HL-60/S4 treated with phorbol 12-myristate 13-acetate at 8.2 ng/mL for 4 days and 3 days (cell line): ENCODE results near the gene ASGR2.
"Not testable (repeated sequence)": the region's sequence is repeated elsewhere in the genome, so short reads cannot be mapped to it uniquely, and the experiment has no call there.

Source experiments
- in situ Hi-C: fragments of 300-500 bp; cut with MboI; formaldehyde crosslinking; loops from 2 replicates; pipeline ENCODE4 v1.15.0; 2022; ENCODE audit warnings: low sequenced_read_pairs

ASGR2 gene

DNA sequence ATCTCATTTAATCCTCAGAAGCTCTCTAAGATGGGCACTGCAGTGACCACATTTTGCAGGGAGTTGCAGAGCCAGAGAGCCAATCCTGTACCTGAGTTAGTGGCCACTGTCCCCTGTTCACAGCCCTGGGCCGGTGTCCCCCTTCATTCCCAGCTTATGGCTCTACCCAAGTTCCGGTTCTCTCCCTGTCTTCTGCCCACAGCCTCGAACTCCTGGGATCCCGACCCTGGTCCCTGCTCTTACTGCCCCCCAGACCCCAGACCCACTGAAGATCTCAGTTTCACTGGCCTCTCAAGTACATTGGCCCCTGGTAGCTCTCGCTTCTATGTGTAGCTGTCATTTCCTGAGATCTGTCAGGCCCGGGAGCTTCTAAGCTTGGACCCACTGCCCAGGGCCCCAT, 12.2 kb downstream of the ASGR2 start:
- in situ Hi-C loops = no loop called here

GRCh38 chr17:7101531-7101930, 13.1 kb downstream of the ASGR2 start:
- in situ Hi-C loops = no loop called here

DNA sequence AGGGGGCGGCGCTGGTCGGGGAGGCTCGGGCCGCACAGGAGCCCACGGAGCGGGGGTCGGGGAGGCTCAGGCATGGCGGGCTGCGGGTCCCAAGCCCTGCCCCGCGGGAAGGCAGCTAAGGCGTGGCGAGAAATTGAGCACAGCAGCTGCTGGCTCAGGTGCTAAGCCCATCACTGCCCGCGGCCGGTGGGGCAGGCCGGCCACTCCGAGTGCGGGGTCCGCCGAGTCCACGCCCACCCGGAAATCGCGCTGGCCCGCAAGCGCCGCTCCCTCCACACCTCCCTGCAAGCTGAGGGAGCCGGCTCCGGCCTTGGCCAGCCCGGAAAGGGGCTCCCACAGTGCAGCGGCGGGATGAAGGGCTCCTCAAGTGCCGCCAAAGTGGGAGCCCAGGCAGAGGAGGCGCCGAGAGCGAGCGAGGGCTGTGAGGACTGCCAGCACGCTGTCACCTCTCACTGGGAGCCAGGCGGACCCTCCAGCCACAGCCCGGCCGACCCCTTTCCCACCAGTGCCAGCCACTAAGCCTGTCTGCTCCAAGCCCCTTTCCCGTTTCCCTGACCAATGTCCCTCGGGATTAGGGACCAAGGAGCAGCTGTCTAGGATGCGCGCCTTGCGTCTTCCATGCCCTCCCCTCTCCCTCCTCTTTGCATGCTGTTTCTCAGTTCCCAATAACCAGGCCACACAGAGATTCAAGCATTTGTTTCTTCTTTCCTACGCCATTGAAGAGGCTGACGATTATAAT, 13.8 kb downstream of the ASGR2 start:
- in situ Hi-C loops = not testable (repeated sequence)

DNA sequence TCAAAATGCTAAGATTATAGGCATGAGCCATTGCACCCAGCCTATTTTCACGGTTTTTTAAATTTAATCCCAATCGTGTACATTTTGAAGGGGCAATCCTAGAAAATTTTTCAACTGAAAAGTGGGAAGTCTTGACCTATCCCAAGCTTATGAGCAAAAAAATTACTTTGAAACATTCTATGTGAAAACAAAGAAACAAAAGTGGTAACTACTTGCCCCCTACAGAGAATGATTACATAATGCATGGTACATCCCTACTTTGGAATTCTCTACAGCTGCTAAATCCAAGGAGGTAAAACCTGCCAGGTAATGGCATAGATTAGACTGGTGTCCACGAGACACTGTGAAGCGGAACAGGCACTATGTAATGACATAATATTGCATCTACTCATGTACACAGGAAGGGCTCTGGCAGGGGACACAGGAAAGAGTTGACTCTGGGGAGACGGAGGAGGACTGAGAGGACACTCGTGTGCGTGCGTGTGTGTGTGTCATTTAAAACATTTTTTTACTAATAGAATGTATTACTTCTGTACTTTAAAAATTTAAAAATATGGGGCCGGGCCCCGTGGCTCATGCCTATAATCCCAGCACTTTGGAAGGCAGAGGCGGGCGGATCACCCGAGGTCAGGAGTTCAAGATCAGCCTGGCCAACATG, 15.7 kb downstream of the ASGR2 start:
- in situ Hi-C loops = no loop called here

DNA sequence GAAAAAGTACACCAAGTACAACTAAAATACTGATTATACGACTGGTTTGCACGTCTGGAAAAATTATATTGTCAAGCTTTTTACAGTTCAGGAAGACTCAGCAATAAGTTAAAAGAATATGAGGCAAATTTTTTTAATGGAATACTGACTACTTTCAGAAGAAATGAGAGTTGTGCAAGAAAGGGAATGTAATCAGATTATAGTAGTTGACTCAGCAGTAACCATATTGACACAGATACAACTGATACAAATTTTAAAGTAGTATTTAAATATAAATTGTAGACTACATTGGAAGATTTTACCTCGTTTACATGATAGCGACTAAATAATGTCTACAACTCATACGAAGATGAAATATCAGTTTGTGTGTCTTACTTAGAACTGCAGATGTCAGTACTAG, 16.7 kb downstream of the ASGR2 start:
- in situ Hi-C loops = no loop called here

- in situ Hi-C loops = no loop called here
Measured at GRCh38 chr17:7095625-7096024, 19.0 kb downstream of the ASGR2 start.

DNA sequence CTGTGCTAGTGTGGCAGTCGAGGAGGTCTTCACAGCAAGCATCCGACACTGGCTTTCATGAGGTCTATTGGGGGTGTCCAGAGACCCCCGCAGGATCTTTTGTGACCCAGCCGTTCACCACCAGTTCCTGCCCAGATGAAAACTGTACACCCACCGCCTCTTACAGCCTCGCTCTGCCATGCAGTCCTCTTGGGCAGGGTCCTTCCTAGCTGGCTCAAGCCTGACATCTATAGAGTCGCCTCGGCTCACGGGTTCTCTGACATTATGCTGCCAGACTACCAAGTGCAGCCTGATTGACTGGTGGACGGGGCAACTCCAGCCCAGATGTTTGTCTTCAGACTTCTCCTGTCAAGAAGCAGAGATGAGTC, 20.0 kb downstream of the ASGR2 start:
- in situ Hi-C loops = no loop called here

- in situ Hi-C loops = not testable (repeated sequence)
Measured at GRCh38 chr17:7091311-7092005, 23.2 kb downstream of the ASGR2 start.

DNA sequence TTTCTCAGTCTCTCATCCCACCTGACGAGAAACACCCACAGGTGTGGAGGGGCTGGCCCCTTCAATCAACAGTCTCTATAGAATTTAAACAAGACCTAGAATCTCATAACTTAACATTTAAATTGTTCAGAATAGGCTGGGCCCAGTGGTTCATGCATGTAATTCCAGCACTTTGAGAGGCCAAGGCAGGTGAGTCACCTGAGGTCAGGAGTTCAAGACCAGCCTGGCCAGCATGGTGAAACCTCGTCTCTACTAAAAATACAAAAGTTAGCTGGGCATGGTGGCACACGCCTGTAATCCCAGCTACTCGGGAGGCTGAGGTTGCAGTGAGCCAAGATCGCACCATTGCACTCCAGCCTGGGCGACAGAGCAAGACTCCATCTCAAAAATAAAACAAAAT, 25.1 kb downstream of the ASGR2 start:
- in situ Hi-C loops = not testable (repeated sequence)

DNA sequence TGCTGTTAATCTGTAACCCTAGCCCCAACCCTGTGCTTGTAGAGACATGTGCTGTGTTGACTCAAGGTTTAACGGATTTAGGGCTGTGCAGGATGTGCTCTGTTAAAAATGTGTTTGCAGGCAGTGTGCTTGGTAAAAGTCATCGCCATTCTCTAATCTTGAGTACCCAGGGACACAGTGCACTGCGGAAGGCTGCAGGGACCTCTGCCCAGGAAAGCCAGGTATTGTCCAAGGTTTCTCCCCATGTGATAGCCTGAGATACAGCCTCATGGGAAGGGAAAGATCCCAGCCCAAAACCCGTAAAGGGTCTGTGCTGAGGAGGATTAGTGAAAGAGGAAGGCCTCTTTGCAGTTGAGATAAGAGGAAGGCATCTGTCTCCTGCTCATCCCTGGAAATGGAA, 26.2 kb downstream of the ASGR2 start:
- in situ Hi-C loops = not testable (repeated sequence)

- in situ Hi-C loops = no loop called here
Measured at GRCh38 chr17:7084088-7084487, 30.5 kb downstream of the ASGR2 start.

- in situ Hi-C loops = no loop called here
Measured at GRCh38 chr17:7083592-7083991, 31.0 kb downstream of the ASGR2 start.

GRCh38 chr17:7081341-7082062, 33.1 kb downstream of the ASGR2 start:
- in situ Hi-C loops = no loop called here

GRCh38 chr17:7080456-7081041, 34.1 kb downstream of the ASGR2 start:
- in situ Hi-C loops = no loop called here

GRCh38 chr17:7079581-7080455, 34.8 kb downstream of the ASGR2 start, which contains the start of gene CLEC10A:
TSS of gene CLEC10A (minus strand) at chr17:7080251. CDS start at chr17:7078812, 1,439 bp downstream.
- in situ Hi-C loops = no loop called here

DNA sequence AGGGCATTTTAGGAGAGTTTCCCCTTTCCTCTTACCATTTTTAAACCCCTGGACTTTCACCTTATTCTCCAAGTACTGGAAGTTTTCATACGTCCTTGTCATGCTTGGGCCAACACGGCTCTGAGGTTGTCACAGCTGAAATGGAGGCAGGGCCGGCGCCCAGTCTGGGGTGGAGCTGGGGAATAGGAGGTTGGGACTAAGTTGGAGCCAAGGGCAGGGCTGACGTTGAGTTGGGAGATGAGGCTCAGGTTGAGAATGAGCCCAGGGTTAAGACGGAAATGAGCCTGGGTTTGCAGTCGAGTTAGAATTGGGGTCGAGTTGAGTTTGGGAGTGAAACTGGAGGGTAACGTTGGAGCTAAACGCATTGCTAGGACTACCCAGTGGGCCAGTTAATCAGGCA, 35.9 kb downstream of the ASGR2 start:
- in situ Hi-C loops = no loop called here

- in situ Hi-C loops = no loop called here
Measured at GRCh38 chr17:7077911-7078546, 36.6 kb downstream of the ASGR2 start.

DNA sequence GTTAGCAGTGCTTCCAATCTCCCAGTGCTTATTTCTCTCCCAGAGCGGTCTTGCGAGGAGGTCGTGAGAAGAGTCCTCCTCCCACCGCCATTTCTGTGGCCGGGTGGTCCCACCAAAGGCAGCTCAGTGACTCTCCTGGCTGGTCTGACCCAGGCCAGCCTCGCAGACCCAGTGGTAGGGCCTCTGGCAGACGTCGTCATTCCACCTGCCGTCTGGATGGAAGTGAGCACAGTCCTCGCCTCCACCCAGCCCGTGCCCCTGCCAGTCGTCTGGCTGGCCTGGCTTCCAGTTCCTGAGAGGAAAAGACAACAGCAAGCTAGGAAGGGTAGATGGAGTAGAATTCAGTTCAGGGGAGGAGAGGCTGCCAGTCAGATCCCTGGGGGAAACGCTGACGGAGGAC, 39.7 kb downstream of the ASGR2 start:
- in situ Hi-C loops = no loop called here

- in situ Hi-C loops = no loop called here
Measured at GRCh38 chr17:7072406-7072805, 42.2 kb downstream of the ASGR2 start.

GRCh38 chr17:7070712-7071111, 43.9 kb downstream of the ASGR2 start:
- in situ Hi-C loops = no loop called here
